Measurements from ENCODE around the gene DNAH3. TPM values are rescaled to one million over a fixed set of nuclear protein-coding genes. Genes with fewer than 3 reads are reported as not detected.

DNAH3 gene
- total and polyA plus RNA-seq, 2 of the 13 experiments (the other 11 are each of a cell fraction or from before 2014, with no cell fraction given) = 0.07 to 0.08 TPM

DNA sequence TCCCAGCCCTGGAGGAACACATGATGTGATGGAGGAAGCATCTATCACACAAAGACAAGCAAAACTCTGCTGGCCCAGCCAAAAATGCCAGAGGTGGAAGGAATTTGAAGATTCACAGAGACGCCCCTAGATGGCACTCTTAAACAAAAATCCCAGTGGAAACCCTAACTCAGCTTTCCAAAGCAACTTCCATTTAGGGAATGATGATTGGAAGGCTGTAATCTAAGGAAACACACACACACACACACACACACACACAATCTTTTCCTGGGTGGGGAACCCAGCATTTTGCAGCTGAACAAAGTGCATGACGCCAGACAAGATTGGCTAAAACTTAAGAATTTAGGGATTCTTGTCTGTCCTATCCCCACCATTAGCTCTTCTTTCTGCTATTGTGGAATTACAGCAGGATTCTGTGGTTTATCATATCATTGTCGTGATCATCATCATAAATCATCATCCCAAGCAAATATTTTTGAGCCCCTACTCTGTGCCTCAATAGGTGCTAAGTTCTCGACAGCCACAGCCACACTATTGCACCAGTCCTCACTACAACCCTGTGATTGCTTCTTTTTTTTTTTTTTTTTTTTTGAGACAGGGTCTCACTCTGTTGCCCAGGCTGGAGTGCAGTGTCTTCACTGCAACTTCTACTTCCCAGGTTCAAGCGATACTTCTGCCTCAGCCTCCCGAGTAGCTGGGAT lies 6.3 kb upstream of the DNAH3 start (continued):
- TF ChIP-seq, protein P1, sequence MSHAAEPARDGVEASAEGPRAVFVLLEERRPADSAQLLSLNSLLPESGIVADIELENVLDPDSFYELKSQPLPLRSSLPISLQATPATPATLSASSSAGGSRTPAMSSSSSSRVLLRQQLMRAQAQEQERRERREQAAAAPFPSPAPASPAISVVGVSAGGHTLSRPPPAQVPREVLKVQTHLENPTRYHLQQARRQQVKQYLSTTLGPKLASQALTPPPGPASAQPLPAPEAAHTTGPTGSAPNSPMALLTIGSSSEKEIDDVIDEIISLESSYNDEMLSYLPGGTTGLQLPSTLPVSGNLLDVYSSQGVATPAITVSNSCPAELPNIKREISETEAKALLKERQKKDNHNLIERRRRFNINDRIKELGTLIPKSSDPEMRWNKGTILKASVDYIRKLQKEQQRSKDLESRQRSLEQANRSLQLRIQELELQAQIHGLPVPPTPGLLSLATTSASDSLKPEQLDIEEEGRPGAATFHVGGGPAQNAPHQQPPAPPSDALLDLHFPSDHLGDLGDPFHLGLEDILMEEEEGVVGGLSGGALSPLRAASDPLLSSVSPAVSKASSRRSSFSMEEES (CRISPR knock-in tag; IDR thresholded peaks at IDR 0.05) = 0 out of 2 replicates have a peak, but pooled peaks have one; percentile 25
- no peak for TF ChIP-seq ISX (CRISPR knock-in tag; conservative IDR thresholded peaks at IDR 0.05)
- no peak for TF ChIP-seq ZFP62 (CRISPR knock-in tag; IDR thresholded peaks at IDR 0.05)
- peak; percentile 95 for TF ChIP-seq STAG1 (CRISPR knock-in tag; IDR thresholded peaks at IDR 0.05)
- no peak for TF ChIP-seq ZNF136 (CRISPR knock-in tag; IDR thresholded peaks at IDR 0.05; ENCODE audit: low read depth)
- no peak for TF ChIP-seq JUND (CRISPR knock-in tag; IDR thresholded peaks at IDR 0.05)
- TF ChIP-seq FOXM1 (CRISPR knock-in tag; IDR thresholded peaks at IDR 0.05) = no peak
- no peak for TF ChIP-seq PCBP1 (IDR thresholded peaks at IDR 0.05; ENCODE audit: borderline replicate concordance, low read depth, low read length)
- TF ChIP-seq PHF20 (CRISPR knock-in tag; IDR thresholded peaks at IDR 0.05) = no peak
- no peak for TF ChIP-seq ZNF616 (CRISPR knock-in tag; IDR thresholded peaks at IDR 0.05; ENCODE audit: low read depth)
- TF ChIP-seq, protein P2, sequence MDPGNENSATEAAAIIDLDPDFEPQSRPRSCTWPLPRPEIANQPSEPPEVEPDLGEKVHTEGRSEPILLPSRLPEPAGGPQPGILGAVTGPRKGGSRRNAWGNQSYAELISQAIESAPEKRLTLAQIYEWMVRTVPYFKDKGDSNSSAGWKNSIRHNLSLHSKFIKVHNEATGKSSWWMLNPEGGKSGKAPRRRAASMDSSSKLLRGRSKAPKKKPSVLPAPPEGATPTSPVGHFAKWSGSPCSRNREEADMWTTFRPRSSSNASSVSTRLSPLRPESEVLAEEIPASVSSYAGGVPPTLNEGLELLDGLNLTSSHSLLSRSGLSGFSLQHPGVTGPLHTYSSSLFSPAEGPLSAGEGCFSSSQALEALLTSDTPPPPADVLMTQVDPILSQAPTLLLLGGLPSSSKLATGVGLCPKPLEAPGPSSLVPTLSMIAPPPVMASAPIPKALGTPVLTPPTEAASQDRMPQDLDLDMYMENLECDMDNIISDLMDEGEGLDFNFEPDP (CRISPR knock-in tag; conservative IDR thresholded peaks at IDR 0.05) = no peak
- no peak for TF ChIP-seq SP1 (IDR thresholded peaks at IDR 0.05)
- TF ChIP-seq SP1 (CRISPR knock-in tag; IDR thresholded peaks at IDR 0.05) = no peak
- no peak for TF ChIP-seq PHF8 (CRISPR knock-in tag; IDR thresholded peaks at IDR 0.05)
- TF ChIP-seq ZNF570 (CRISPR knock-in tag; IDR thresholded peaks at IDR 0.05; ENCODE audit: borderline replicate concordance) = no peak
- 0 out of 2 replicates have a peak, but pooled peaks have one; percentile 37 for TF ChIP-seq GTF3A (CRISPR knock-in tag; conservative IDR thresholded peaks at IDR 0.05)
- TF ChIP-seq, protein P3, sequence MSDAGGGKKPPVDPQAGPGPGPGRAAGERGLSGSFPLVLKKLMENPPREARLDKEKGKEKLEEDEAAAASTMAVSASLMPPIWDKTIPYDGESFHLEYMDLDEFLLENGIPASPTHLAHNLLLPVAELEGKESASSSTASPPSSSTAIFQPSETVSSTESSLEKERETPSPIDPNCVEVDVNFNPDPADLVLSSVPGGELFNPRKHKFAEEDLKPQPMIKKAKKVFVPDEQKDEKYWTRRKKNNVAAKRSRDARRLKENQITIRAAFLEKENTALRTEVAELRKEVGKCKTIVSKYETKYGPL (CRISPR knock-in tag; IDR thresholded peaks at IDR 0.05) = no peak
- no peak for TF ChIP-seq ZBTB20 (CRISPR knock-in tag; IDR thresholded peaks at IDR 0.05; ENCODE audit: borderline replicate concordance, low read depth)
- no peak for TF ChIP-seq TOPORS (CRISPR knock-in tag; IDR thresholded peaks at IDR 0.05)
- TF ChIP-seq CHCHD3 (CRISPR knock-in tag; IDR thresholded peaks at IDR 0.05) = no peak

Data from HepG2 (cell line).